ENCODE data around the gene CATSPER2.
"Not testable (repeated sequence)": the region's sequence is repeated elsewhere in the genome, so short reads cannot be mapped to it uniquely, and the experiment has no call there.

Gene CATSPER2

DNA sequence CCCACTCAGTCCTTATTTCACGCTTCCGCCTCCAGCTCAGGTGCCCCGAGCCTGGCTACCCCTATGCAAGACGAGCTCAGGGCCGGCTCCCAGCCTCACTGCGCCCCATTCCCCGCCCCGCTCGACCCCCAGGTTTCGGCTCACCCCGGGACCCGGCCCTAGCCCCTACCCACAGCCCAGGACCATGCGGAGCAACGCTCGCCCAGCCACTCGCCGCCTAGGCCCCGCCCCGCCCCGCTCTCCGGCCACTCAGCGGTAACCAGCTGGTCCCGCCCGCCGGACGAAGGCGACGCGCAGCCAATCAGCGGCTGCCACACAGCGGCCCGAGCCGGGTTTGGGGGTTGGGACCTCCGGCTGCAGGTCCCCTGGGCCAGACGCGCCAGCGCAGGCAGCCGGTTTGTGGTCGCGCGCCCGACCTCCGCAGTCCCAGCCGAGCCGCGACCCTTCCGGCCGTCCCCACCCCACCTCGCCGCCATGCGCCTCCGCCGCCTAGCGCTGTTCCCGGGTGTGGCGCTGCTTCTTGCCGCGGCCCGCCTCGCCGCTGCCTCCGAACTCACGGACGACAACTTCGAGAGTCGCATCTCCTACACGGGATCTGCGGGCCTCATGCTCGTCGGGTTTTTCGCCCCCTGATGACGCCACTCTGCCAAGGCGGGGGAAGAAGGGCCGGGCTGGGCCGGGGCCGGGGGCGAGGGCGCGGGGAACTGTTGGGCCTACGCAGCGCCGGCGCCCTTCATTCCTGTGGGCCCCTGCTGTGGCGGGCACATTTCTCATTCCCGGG is at the start of gene CATSPER2:
CATSPER2 (minus strand) TSS at position 196 of the 781 bp plus-strand sequence. CDS start 783 bp downstream, outside the sequence.
- no peak for DNase-seq

DNA sequence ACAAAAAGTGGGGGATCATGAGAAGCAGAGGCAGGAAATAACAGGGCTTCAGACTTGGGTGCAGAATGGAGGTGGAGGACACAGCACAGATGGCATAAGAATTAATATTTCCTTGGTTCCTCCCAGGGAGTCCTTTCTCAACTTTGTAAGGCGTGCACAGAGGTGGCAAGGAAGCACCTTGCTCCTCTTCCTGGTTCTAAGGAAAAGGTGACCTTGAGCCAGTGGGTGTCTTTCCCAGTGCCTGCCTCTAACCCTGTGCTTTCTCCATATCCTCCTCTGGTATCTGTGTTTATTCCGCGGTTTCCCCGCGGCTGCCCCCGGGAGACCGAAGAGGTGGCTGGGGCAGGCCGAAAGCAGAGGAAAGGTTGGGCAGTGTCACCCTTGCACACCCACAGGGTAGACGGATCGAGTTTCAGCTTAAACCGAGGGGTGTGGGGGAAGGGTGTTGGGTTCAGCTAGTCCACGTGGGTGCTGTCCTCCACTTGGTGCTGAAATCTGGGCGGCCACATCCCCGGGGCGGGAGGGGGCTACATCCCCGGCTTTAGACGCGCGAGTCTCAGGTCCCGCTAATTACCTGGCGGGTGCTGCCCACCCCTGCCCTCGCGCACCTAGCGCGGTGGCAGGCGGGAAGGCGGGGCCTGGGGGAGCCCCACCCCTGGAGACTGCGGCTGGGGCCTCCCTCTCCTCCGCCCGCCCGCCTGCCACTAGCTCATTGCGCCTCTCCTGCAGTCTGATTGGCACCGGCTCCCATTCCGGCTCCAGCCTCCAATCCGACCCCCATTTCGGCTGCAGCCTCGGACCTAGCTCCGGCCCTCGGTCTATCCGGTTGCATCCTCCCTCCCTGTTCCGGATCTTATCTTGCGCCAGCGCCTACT is 44.7 kb upstream of the CATSPER2 start, which contains the start of gene CKMT1A:
CKMT1A (plus strand) TSS at position 712 of the 875 bp plus-strand sequence. CDS start 192 bp downstream, outside the sequence.
- not testable (repeated sequence) for DNase-seq

DNA sequence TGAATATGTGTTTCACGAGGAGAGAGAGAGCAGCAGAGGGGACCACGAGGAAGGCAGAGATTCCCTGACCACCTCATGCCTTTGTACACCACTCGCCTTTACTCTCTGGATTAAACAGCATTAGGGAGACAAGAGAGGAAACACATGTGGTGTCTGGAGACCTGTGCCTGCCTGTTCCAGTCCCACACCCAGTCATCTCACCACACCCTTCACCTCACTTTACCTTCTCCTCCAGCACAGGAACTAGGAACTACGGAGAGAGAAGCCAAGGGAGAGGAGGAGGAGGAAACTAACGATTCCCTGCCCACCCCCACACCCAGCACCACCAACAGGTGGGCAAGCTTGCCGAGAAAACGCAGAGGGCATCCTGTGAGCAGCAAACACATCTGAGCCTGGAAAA is 44.0 kb upstream of the CATSPER2 start:
- DNase-seq: not testable (repeated sequence)

DNA sequence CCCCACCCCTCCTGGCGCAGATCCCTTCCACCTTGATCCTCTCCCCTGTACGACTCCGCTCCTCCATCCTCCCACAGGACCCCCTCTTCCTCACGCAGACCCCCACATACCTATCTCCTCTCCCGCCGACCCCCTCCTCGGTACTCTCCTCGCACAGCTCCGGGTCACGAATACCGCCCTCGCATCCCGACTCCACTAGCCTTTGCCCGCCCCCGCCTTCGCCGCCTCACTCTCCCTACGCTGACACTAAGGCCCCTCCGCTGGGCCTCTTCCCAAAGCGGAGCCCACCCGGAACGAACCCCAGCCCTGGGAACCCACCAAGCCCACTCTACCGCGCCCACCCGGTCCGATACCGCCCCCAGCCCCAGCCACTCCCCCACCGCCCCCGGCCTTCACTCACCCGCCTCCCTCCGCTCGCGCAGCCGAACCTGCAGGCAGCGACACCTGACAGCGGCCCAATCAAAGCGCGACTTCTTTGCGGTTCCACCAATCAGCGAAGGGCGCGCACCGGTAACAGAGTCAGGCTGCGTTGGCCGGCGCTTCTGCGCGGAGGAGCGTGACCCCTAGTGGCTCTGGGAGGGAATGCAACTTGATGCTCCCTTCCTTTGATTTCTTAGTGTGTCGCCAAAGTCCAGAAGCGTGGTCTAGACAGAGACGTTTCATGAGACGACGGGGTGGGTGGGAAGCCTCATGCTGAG is 41.1 kb upstream of the CATSPER2 start:
- not testable (repeated sequence) for DNase-seq

DNA sequence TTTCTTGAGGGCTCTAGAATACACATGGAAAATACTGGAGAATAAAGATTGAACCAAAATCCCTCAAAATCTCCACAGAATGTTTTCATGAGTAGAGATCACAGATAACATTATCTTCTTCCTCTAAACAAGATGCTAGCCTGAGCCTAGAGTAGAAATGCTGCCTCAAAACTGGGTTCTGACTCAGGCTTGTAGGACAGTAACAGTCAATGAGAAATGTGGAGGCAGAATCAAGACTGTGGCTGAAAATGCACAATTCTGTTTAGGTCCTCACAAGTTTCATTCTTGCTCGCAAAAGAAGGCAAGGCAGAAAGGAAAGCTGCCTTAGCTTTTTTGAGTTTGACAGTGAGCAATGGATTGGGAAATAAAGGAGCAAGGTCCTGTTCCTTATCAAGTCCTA is 25.5 kb upstream of the CATSPER2 start:
- not testable (repeated sequence) for DNase-seq

DNA sequence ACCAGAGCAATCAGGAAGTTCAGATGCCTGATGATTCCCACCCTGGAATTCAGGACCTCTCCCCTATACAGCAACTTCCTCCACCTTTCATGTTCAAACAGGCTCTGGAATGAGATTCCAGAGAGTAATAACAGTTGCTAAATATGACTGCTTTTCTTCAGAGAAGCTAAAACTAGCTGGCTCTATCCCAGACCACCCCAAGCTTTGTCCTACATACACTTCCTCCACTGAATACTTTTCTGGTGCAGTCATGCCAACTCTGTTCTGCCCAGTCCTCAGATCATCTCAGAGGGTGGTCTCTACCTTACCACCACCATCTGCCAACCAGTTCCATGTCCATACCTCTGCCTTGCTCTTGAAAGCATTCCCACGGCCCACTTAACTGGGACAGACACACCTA is 17.5 kb upstream of the CATSPER2 start:
- DNase-seq: not testable (repeated sequence)

DNA sequence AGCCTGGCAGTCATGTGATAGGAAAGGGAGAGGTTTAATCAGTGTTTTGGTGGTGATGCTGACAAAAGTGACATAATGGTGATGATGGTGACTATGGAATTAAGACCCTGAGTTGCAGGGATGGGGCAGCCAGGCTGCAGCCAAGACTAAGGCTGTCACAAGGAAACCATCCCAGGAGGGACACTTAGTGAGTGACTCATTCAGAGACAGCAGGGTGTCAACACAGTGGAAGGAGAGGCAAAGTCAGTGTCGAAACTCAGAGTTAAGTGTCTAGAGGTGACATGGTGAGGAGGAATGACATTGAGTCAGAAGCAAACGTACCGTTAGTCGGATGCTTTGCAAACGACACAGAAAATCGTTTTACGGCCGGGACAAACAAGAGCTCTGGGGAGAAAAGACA is 14.7 kb upstream of the CATSPER2 start:
- DNase-seq: not testable (repeated sequence)

DNA sequence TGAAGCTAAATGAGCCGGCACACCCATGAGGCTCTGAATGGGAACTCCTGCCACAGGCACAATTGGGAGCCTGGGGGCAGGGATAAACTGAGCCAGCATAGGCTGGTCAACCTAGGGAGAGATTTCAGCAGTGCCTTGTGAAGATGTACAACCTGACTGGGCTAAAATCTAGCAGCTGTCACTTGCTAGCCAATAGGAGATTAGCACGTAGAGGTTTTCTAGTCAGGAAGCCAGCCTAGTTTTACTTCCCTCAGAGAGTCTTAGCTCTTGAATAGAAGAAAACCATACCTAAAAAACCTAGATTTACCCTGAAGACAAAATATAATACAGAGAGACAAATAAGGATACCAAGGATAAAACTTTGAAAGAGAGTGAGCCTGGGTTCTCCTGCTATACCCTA is 13.6 kb upstream of the CATSPER2 start:
- not testable (repeated sequence) for DNase-seq

DNA sequence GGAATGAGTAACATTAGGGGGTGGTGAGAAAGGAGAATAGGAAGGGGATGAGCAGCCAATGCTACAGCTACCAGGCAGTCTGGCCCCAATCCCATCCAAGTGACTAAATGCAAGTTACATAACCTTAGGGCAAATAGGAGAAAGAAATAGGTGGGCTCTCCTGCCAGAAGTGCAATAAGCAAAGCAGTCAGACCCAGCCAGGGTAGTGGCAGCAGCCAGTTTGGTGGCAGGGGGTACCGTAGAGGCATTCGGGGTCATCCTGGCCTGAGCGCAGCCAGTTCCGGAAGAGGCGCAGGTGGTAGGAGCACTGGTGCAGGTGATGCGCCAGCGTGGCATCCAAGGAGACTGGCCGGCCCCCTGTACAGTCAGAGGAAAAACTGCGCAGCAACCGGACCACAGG is 11.1 kb upstream of the CATSPER2 start:
- DNase-seq: not testable (repeated sequence)

DNA sequence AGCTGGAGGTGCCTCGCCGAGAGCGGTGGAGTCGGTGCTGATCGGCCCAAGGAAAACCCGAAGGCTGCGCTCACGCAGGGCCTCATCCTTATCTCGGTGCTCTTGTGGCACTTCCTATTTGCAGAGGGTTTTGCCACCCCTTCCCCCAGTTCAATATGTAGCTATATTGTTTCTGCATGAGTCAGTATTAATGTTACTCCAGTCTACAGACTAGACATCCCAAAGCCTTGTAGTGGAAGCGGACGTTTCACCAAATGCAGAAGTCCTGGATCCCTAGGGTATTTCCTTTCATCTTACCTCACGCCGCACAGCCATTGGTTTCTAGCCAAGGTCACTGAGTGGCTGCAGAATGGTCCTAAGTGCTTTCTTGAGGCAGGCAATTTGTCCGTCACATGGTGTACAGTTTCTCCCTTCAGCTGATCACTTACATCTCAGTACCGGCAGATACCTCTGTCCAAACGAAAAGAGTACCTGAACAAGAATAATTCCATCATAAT is 834 bp upstream of the CATSPER2 start:
- DNase-seq: not testable (repeated sequence)

DNA sequence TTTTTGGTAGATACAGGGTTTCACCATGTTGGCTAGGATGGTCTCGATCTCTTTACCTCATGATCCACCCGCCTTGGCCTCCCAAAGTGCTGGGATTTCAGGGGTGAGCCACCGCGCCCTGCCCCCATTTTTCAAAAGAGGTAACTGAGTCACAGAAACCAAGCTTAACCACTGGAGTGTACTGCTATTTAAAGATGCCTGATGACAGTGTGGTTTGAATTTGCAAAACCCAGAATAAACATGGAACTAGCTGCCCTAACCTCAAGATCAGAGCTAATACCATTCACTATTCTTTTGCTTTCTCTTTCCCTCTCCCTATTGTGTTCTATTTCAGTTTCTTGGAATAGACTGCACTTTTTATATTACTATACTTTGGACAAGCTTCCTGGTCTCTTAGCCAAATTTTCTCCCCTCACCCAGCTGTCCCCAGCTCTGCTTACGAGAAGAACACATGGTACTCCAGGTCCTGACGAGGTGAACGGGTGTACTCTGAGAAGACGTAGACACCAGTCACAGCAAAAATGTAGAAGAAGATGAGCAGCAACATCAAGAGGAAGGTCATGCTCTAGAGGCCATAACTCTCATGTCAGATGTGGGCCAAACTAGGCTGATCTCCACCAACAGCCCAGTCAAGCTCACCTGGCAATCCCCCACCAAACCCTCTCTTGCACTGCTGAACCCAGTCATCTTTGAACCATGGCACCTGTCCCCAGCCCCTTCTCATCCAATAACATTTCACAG is 10.0 kb downstream of the CATSPER2 start:
- not testable (repeated sequence) for DNase-seq

DNA sequence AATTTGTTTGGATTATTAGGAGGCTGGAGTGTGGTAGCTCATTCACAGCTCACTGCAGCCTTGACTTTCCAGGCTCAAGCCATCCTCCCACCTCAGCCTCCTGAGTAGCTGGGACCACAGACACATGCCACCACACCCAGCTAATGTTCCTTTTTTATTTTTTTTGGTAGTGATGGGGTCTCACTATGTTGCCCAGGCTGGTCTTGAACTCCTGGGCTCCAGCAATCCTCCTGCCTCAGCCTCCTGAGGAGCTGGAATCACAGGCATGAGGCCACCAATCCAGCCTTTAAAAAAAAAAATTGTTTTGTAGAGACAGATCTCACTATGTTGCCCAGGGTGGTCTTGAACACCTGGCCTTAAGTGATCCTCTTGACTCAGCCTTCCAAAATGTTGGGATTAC is 21.7 kb downstream of the CATSPER2 start:
- not testable (repeated sequence) for DNase-seq

DNA sequence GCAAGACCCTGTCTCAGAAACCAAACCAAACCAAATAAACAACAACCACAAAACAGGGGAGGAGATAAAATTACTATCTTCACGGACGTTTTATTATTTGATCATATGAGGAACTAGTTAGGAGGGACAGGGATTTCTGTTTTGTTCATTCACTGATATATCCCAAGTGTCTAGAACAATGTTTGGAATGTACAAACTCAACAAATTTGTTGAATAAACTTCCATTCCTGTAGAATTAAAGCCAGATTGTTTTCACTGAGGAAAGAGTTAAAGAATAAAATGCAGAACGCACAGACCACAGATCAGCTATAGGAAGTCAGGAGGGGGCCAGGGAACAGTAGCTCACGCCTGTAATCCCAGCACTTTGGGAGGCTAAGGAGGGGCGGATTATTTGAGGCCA is 23.5 kb downstream of the CATSPER2 start:
- DNase-seq: no peak

DNA sequence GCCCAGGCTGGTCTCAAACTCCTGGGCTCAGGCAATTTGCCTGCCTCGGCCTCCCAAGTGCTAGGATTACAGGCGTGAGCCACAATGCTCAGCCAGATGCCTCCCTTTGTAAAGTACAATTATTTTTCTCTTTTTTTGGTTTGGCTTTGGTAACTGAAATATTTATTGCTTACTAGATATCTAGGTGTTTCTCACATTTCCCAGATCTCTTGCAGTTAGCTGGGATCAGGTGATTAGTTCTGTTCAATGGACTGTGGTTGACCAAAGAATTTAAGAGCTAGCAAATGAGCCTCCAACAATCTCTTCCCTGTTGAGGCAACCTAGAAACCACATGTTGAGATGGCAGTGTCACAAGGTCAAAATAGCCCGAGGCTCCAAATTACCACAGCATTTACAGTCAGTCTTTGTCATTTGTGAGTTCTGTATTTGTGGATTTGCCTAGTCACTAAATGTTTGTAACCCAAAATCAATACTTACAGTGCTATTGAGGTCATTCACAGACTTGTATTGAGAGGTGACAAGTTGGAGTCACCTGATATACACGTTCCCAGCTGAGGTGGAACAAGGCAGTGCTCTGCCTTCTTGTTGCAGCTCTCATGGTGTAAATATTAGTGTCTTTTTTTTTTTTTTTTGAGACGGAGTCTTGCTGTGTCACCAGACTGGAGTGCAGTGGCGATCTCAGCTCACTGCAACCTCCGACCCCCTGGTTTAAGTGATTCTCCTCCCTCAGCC is 26.4 kb downstream of the CATSPER2 start:
- DNase-seq: not testable (repeated sequence)

DNA sequence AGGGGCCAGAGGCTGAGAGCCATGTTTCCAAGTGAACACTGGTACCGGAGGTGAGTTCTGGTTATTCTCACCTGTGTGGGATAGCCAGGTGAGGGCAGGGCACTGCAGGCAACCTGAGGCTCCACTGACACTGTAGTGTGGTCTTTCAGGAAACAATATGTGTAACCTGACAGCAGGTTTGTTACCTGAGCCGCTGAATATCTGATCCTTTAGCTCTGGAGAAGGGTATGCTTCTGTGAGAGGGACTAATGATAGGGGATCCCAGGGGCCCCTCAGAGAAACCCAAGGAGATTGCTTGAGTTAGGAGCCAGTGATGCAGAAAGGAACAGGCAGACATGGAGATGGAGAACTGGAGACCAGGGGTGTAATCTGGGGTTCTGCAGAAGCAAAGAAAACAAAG is 29.9 kb downstream of the CATSPER2 start, which contains the start of gene STRC:
STRC (minus strand) TSS at position 101 of the 400 bp plus-strand sequence; CDS start at position 23, 78 bp downstream.
- not testable (repeated sequence) for DNase-seq

DNA sequence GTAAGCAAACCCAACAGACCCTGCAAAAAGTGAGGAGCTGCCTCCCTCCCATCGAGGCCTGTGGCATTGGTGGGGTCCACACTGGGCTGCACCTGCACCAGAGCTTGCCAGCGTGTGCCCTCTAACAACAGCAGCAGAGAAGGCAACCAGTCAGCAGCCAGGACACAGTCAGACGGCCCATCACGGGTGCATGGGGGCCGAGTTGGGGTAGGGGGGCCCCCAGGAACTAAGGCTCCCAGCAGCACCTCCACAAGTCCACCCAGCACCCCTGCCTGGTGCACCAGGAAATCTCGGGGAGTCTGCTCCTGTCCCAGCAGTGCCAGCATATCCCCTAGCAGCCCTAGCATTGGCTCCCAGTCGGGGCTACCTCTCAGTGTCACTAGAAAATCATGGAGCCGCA is 30.9 kb downstream of the CATSPER2 start:
- not testable (repeated sequence) for DNase-seq

DNA sequence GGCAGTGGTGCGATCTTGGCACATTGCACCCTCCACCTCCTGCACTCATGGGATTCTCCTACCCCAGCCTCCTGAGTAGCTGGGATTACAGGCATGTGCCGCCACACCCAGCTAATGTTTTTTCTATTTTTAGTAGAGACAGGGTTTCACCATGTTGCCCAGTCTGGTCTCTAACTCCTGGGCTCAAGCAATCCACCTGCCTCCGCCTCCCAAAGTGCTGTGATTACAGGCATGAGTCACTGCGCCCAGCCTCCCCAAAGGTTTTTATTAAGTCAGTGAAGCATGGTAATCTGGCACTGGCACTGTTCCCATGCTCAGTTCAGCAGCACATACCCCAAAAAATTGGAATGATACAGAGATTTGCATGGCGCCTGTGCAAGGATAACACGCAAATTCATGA is 46.4 kb downstream of the CATSPER2 start:
- not testable (repeated sequence) for DNase-seq

DNA sequence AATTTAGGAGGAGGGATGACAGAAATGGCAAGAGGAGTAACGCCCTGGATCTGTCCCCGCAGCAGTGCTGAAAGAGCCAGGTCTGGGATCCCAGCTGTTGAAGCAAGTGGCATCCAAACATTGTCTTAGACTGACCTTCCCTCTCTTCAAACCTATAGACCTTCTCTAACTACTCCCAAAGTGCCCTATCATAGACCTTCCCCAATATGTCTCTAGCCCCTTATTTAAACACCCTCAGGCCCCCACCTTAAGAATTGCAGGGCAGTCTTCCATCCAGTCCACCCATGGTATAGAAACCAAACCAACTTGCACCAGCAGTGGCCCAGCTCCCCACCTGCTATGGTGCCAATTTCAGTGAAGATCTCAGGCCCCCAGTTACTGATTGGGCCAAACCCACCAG is 48.4 kb downstream of the CATSPER2 start:
- DNase-seq: not testable (repeated sequence)

DNA sequence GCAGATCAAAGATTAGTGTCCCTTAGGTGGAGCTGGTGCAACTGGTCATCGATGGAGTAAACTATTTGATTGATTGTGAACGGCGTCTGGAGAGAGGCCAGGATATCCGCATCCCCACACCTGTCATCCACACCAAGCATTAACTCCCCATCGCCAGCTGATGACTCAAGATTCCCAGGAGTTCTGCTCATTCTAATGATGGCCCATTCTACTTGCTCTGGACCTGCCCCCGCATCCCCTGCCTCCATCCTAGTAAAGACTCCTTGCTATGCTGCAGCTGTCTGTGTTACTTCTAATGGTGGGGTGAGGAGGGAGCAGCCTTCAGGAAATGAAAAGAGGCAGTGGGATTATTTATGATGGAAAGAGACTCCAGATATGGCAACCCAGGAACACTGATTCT is 49.5 kb downstream of the CATSPER2 start:
- DNase-seq: not testable (repeated sequence)

DNA sequence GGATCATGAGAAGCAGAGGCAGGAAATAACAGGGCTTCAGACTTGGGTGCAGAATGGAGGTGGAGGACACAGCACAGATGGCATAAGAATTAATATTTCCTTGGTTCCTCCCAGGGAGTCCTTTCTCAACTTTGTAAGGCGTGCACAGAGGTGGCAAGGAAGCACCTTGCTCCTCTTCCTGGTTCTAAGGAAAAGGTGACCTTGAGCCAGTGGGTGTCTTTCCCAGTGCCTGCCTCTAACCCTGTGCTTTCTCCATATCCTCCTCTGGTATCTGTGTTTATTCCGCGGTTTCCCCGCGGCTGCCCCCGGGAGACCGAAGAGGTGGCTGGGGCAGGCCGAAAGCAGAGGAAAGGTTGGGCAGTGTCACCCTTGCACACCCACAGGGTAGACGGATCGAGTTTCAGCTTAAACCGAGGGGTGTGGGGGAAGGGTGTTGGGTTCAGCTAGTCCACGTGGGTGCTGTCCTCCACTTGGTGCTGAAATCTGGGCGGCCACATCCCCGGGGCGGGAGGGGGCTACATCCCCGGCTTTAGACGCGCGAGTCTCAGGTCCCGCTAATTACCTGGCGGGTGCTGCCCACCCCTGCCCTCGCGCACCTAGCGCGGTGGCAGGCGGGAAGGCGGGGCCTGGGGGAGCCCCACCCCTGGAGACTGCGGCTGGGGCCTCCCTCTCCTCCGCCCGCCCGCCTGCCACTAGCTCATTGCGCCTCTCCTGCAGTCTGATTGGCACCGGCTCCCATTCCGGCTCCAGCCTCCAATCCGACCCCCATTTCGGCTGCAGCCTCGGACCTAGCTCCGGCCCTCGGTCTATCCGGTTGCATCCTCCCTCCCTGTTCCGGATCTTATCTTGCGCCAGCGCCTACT is 55.1 kb downstream of the CATSPER2 start, which contains the start of gene CKMT1B:
CKMT1B (plus strand) TSS at position 700 of the 863 bp plus-strand sequence. CDS start 192 bp downstream, outside the sequence.
- not testable (repeated sequence) for DNase-seq
